GM12878 (cell line): Measurements from ENCODE around the gene RPRD1A. TPM values are rescaled to one million over a fixed set of nuclear protein-coding genes. Genes with fewer than 3 reads are reported as not detected.

Source experiments
- ATAC-seq: fragments of 200-7000 bp; cut with Tn5 transposase; 3 replicates; pipeline ENCODE4 v1.9.1; 2020; ENCODE audit warnings: mild to moderate bottlenecking, moderate library complexity
- BruUV-seq: library from RNA; stranded (reverse); fragments of 400-500 nt; replicated peaks from 2 replicates; lab custom pipeline; 2021; lab: Mats Ljungman, UMichigan
- CTCF ChIA-PET: fragments of 300-600 bp; sonication (Branson Sonifier 250); formaldehyde crosslinking; extraction: SDS; loops from one replicate; lab custom pipeline; 2021; ENCODE audit warnings: inconsistent platforms; lab: Yijun Ruan, JAX
- POLR2A ChIA-PET: fragments of 350-600 bp; formaldehyde crosslinking; extraction: SDS; loops from one replicate; lab custom pipeline; 2021; ENCODE audit warnings: inconsistent platforms; lab: Charles Lee
- RAD21 ChIA-PET: fragments of 300-600 bp; sonication (Branson Sonifier 250); formaldehyde crosslinking; loops from one replicate; lab custom pipeline; 2023; ENCODE audit warnings: antibody characterized with exemption; ENCODE audit not compliant: unreplicated experiment; lab: Charles Lee
- SMC1A ChIA-PET: fragments of 300-600 bp; sonication (Branson Sonifier 250); formaldehyde crosslinking; loops from one replicate; lab custom pipeline; 2023; ENCODE audit not compliant: unreplicated experiment, uncharacterized antibody; lab: Charles Lee
- DNase-seq: peaks from one replicate; pipeline ENCODE4 v3.0.0-alpha.2; 2011; ENCODE audit warnings: low read depth, low spot score
- FAIRE-seq: peaks from 3 replicates; lab custom pipeline; 2011; peaks lifted over from hg19 to GRCh38; lab: Jason Lieb, UNC
- H2AFZ ChIP-seq: 2 replicates; pipeline ENCODE4 v1.6.0; 2011; ENCODE audit warnings: low read depth, low read length, control low read depth; ENCODE audit not compliant: control insufficient read depth
- H3K27ac ChIP-seq: 2 replicates; pipeline ENCODE4 v1.5.1; 2011; ENCODE audit warnings: control low read depth; ENCODE audit not compliant: control insufficient read depth, insufficient read depth
- H3K27me3 ChIP-seq, 2 experiments: replicated peaks in 1 of 2; 2 replicates each; pipeline versions ENCODE4 v1.6.0 to v1.6.1; 2011; ENCODE audit warnings: low read length in 1 of 2; ENCODE audit not compliant: control insufficient read depth in 2 of 2, insufficient read depth in 2 of 2
- H3K36me3 ChIP-seq, 2 experiments: 2 replicates each; pipeline ENCODE4 v1.5.1; 2011; ENCODE audit warnings: low read length in 1 of 2; ENCODE audit not compliant: control insufficient read depth in 2 of 2, insufficient read depth in 2 of 2
- H3K4me1 ChIP-seq: 2 replicates; pipeline ENCODE4 v1.6.1; 2011; ENCODE audit warnings: mild to moderate bottlenecking, low read length, moderate library complexity, mixed read lengths; ENCODE audit not compliant: control insufficient read depth, insufficient read depth
- H3K4me2 ChIP-seq: 2 replicates; pipeline ENCODE4 v1.6.0; 2011; ENCODE audit warnings: control low read depth; ENCODE audit not compliant: control insufficient read depth, insufficient read depth
- H3K4me3 ChIP-seq: fragments of 200-600 bp; sonication (generic); 2 replicates; pipeline ENCODE4 v1.5.1; 2016
- H3K79me2 ChIP-seq: 2 replicates; pipeline ENCODE4 v1.6.0; 2011; ENCODE audit warnings: low read length; ENCODE audit not compliant: control insufficient read depth, insufficient read depth
- H3K9ac ChIP-seq: 2 replicates; pipeline ENCODE4 v1.8.0; 2011; ENCODE audit warnings: low read length, control low read depth, mixed read lengths; ENCODE audit not compliant: control insufficient read depth, insufficient read depth
- H3K9me3 ChIP-seq: replicated peaks from 3 replicates; pipeline ENCODE4 v1.5.1; 2011; ENCODE audit warnings: mild to moderate bottlenecking, low read length; ENCODE audit not compliant: control insufficient read depth, insufficient read depth
- H4K20me1 ChIP-seq: 2 replicates; pipeline ENCODE4 v1.6.0; 2011; ENCODE audit not compliant: control insufficient read depth, insufficient read depth
- IKZF2 ChIP-seq, 2 experiments: fragments of 450-650 bp; IDR thresholded peaks; 2 replicates each; pipeline ENCODE4 v1.6.1; 2017; ENCODE audit warnings: mild to moderate bottlenecking in 2 of 2, moderate library complexity in 2 of 2
- MXI1 ChIP-seq: fragments of 150-350 bp; IDR thresholded peaks from 2 replicates; pipeline ENCODE4 v1.6.1; 2011; ENCODE audit warnings: low read depth, mild to moderate bottlenecking, inconsistent platforms, low read length, improper control_type of control experiment
- NFIC ChIP-seq: IDR thresholded peaks from 2 replicates; pipeline ENCODE4 v1.6.1; 2012; ENCODE audit warnings: low read depth, mild to moderate bottlenecking, inconsistent platforms, low read length, moderate library complexity
- NFYB ChIP-seq: IDR thresholded peaks from 2 replicates; pipeline ENCODE4 v1.6.1; 2011; ENCODE audit warnings: low read depth, mild to moderate bottlenecking, low read length, improper control_type of control experiment, moderate library complexity; ENCODE audit not compliant: insufficient read depth
- RAD51 ChIP-seq: fragments of 450-650 bp; IDR thresholded peaks from 2 replicates; pipeline ENCODE4 v1.6.1; 2016; ENCODE audit warnings: moderate library complexity, mild to moderate bottlenecking, inconsistent platforms
- RCOR1 ChIP-seq: conservative IDR thresholded peaks from 2 replicates; pipeline ENCODE4 v1.6.1; 2012; ENCODE audit warnings: low read depth, low read length, improper control_type of control experiment
- SMAD5 ChIP-seq: IDR thresholded peaks from 2 replicates; pipeline ENCODE4 v1.6.1; 2016; ENCODE audit warnings: antibody characterized with exemption, low read depth
- SUZ12 ChIP-seq: fragments of 200-600 bp; sonication (generic); IDR thresholded peaks from one replicate; pipeline ENCODE4 v1.6.1; 2018; ENCODE audit warnings: antibody characterized with exemption, mild to moderate bottlenecking; ENCODE audit not compliant: unreplicated experiment
- ZNF217 ChIP-seq: fragments of 450-650 bp; IDR thresholded peaks from 2 replicates; pipeline ENCODE4 v1.6.1; 2017; ENCODE audit warnings: antibody characterized with exemption, mild to moderate bottlenecking
- ZNF274 ChIP-seq: IDR thresholded peaks from one replicate; pipeline ENCODE4 v1.8.0; 2011; ENCODE audit not compliant: insufficient read length, insufficient read depth
- ZNF622 ChIP-seq: fragments of 450-650 bp; IDR thresholded peaks from 2 replicates; pipeline ENCODE4 v1.6.1; 2017; ENCODE audit warnings: mild to moderate bottlenecking, inconsistent platforms
- ZZZ3 ChIP-seq: IDR thresholded peaks from 2 replicates; pipeline ENCODE4 v1.6.1; 2011; ENCODE audit warnings: low read depth; ENCODE audit not compliant: control insufficient read depth, insufficient read length
- in situ Hi-C: fragments of 300-500 bp; cut with MboI; formaldehyde crosslinking; loops from 9 replicates; pipeline ENCODE4 v1.14.3; 2018; ENCODE audit warnings: mixed read lengths
- intact Hi-C: fragments of 100-400 bp; cut with micrococcal nuclease; formaldehyde crosslinking; loops from one replicate; pipeline ENCODE4 v1.14.2; 2022; ENCODE audit not compliant: unreplicated experiment
- polyA plus RNA-seq, 11 experiments: library from polyadenylated mRNA; depleted of rRNA in 4 of 11; unstranded in 6 of 11; stranded (reverse) in 5 of 11; fragments of >200 nt; fragmentation: Nextera tagmentation in 4 of 11; fragmentation: Illumina TruSeq in 1 of 11; extraction: Ambion mirVana in 4 of 11; extraction: Trizol in 1 of 11; gene quantifications; 1 replicate in 1 of 11; 2 replicates in 10 of 11; pipeline versions ENCODE4 v1.2.1 to v1.2.3, GENCODE V29; 2011 to 2016; ENCODE audit warnings: inconsistent platforms in 2 of 11, missing spikeins in 2 of 11, low read depth in 1 of 11
- total RNA-seq, 4 experiments: library from RNA; depleted of rRNA in 3 of 4; stranded (reverse); fragments of >200 nt in 3 of 4; fragmentation: Illumina TruSeq in 1 of 4; extraction: Trizol in 1 of 4; gene quantifications; 2 replicates each; pipeline versions ENCODE4 v1.2.1 to v1.2.3, GENCODE V29; 2013 to 2021
- TF ChIP-seq, protein P1 (sequence below), 3 experiments: IDR thresholded peaks in 2 of 3; conservative IDR thresholded peaks in 1 of 3; 2 replicates each; pipeline ENCODE4 v1.5.1; 2011; ENCODE audit warnings: low read depth in 3 of 3, low read length in 3 of 3, mild to moderate bottlenecking in 3 of 3, control low read depth in 2 of 3, moderate library complexity in 2 of 3, inconsistent platforms in 1 of 3, mixed read lengths in 1 of 3; ENCODE audit not compliant: control insufficient read depth in 2 of 3, insufficient read depth in 1 of 3; ENCODE audit errors: extremely low read depth in 1 of 3
- TF ChIP-seq, protein P2 (sequence below): IDR thresholded peaks from 2 replicates; pipeline ENCODE4 v1.6.1; 2012; ENCODE audit warnings: low read depth, low read length, improper control_type of control experiment
- TF ChIP-seq, protein P3 (sequence below): fragments of 450-650 bp; IDR thresholded peaks from 2 replicates; pipeline ENCODE4 v1.6.1; 2016; ENCODE audit warnings: mild to moderate bottlenecking
- TF ChIP-seq, protein P4 (sequence below): fragments of 450-650 bp; IDR thresholded peaks from 2 replicates; pipeline ENCODE4 v1.6.1; 2014; ENCODE audit warnings: mild to moderate bottlenecking
- TF ChIP-seq, protein P5 (sequence below): fragments of 450-650 bp; IDR thresholded peaks from 2 replicates; pipeline ENCODE4 v1.6.1; 2018; ENCODE audit warnings: mild to moderate bottlenecking, low read depth, moderate library complexity; ENCODE audit not compliant: partially characterized antibody

RPRD1A gene
- total and polyA plus RNA-seq, 10 of the 15 experiments (the other 5 are each of a cell fraction or from before 2014, with no cell fraction given): 16.2 to 66.2 (median 36.2) TPM

DNA sequence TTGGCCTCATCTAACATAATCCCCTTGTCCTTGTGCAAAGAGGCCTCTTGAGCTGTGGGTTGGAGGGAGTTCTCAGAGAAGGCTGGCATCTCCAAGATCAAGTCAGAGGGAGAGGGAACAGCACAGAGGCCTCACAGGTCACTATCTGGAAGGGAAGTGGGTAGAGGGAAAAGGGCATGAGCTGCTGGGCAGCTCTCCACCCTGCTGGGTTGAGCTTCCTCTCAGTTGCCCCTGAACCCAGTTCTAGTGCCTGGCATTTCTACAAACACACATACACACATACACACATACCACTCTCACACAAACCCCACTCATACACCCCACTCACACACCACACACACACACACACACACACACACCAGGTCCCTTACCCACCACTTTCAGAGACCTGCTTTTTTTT, 125.2 kb downstream of the RPRD1A start:
- H3K9ac ChIP-seq: no peak overlapping the region
- no peak overlapping the region for H3K27ac ChIP-seq
- ChIA-PET CTCF (interaction anchor here (1.4 to 2.0 kb wide), 3 partner anchors 10 to 556 kb away, joined by 3 to 9 read pairs (median 7); no protein-coding TSS in a partner anchor), POLR2A (no interaction called here), SMC1A (interaction anchor here (1.2 to 1.8 kb wide), 2 partner anchors 8 to 186 kb away, joined by 5 to 6 read pairs; no protein-coding TSS in a partner anchor), RAD21 (interaction anchor here (1.5 kb wide), 1 partner anchor 9 kb away, joined by 3 read pairs; no protein-coding TSS in a partner anchor)
- no peaks in the 10 kb centered on the region for H3K4me1 ChIP-seq
- FAIRE-seq (no peak), ATAC-seq (no peak), DNase-seq (no peak)
- H4K20me1 ChIP-seq: no peaks in the 10 kb centered on the region
- no peaks in the 10 kb centered on the region for H3K79me2 ChIP-seq
- no TSS peak for BruUV-seq
- H3K4me2 ChIP-seq: no peak overlapping the region
- H3K27me3 ChIP-seq: peaks cover 0 to 1% of the 10 kb centered on the region in 2 experiments; a peak in 2 of 4 replicates
- intact Hi-C loops: no loop called here
- in situ Hi-C loops: no loop called here
- no peaks in the 10 kb centered on the region for H3K36me3 ChIP-seq
- no peak overlapping the region for H2AFZ ChIP-seq
- no peaks in the 10 kb centered on the region for H3K9me3 ChIP-seq
- no peak overlapping the region for H3K4me3 ChIP-seq
- no peak for TF ChIP-seq MXI1
- TF ChIP-seq SUZ12: no peak
- TF ChIP-seq NFIC: no peak
- TF ChIP-seq, protein P1, sequence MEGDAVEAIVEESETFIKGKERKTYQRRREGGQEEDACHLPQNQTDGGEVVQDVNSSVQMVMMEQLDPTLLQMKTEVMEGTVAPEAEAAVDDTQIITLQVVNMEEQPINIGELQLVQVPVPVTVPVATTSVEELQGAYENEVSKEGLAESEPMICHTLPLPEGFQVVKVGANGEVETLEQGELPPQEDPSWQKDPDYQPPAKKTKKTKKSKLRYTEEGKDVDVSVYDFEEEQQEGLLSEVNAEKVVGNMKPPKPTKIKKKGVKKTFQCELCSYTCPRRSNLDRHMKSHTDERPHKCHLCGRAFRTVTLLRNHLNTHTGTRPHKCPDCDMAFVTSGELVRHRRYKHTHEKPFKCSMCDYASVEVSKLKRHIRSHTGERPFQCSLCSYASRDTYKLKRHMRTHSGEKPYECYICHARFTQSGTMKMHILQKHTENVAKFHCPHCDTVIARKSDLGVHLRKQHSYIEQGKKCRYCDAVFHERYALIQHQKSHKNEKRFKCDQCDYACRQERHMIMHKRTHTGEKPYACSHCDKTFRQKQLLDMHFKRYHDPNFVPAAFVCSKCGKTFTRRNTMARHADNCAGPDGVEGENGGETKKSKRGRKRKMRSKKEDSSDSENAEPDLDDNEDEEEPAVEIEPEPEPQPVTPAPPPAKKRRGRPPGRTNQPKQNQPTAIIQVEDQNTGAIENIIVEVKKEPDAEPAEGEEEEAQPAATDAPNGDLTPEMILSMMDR (IDR thresholded peaks at IDR 0.05 in 2 of 3, conservative IDR thresholded peaks at IDR 0.05 in 1 of 3; ENCODE audit: control insufficient read depth in 2 of 3, extremely low read depth in 1 of 3, insufficient read depth in 1 of 3, low read depth in 3 of 3, low read length in 3 of 3): no peak
- no peak for TF ChIP-seq RCOR1
- TF ChIP-seq IKZF2 (IDR thresholded peaks at IDR 0.05): no peak
- TF ChIP-seq RAD51: no peak
- TF ChIP-seq NFYB: no peak
- TF ChIP-seq, protein P2, sequence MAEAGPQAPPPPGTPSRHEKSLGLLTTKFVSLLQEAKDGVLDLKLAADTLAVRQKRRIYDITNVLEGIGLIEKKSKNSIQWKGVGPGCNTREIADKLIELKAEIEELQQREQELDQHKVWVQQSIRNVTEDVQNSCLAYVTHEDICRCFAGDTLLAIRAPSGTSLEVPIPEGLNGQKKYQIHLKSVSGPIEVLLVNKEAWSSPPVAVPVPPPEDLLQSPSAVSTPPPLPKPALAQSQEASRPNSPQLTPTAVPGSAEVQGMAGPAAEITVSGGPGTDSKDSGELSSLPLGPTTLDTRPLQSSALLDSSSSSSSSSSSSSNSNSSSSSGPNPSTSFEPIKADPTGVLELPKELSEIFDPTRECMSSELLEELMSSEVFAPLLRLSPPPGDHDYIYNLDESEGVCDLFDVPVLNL: no peak
- TF ChIP-seq, protein P3, sequence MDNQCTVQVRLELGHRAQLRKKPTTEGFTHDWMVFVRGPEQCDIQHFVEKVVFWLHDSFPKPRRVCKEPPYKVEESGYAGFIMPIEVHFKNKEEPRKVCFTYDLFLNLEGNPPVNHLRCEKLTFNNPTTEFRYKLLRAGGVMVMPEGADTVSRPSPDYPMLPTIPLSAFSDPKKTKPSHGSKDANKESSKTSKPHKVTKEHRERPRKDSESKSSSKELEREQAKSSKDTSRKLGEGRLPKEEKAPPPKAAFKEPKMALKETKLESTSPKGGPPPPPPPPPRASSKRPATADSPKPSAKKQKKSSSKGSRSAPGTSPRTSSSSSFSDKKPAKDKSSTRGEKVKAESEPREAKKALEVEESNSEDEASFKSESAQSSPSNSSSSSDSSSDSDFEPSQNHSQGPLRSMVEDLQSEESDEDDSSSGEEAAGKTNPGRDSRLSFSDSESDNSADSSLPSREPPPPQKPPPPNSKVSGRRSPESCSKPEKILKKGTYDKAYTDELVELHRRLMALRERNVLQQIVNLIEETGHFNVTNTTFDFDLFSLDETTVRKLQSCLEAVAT: no peak
- TF ChIP-seq, protein P4, sequence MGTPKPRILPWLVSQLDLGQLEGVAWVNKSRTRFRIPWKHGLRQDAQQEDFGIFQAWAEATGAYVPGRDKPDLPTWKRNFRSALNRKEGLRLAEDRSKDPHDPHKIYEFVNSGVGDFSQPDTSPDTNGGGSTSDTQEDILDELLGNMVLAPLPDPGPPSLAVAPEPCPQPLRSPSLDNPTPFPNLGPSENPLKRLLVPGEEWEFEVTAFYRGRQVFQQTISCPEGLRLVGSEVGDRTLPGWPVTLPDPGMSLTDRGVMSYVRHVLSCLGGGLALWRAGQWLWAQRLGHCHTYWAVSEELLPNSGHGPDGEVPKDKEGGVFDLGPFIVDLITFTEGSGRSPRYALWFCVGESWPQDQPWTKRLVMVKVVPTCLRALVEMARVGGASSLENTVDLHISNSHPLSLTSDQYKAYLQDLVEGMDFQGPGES: no peak
- no peak for TF ChIP-seq SMAD5
- no peak for TF ChIP-seq ZNF622
- no peak for TF ChIP-seq ZNF274
- no peak for TF ChIP-seq ZNF217
- TF ChIP-seq ZZZ3: no peak
- TF ChIP-seq, protein P5, sequence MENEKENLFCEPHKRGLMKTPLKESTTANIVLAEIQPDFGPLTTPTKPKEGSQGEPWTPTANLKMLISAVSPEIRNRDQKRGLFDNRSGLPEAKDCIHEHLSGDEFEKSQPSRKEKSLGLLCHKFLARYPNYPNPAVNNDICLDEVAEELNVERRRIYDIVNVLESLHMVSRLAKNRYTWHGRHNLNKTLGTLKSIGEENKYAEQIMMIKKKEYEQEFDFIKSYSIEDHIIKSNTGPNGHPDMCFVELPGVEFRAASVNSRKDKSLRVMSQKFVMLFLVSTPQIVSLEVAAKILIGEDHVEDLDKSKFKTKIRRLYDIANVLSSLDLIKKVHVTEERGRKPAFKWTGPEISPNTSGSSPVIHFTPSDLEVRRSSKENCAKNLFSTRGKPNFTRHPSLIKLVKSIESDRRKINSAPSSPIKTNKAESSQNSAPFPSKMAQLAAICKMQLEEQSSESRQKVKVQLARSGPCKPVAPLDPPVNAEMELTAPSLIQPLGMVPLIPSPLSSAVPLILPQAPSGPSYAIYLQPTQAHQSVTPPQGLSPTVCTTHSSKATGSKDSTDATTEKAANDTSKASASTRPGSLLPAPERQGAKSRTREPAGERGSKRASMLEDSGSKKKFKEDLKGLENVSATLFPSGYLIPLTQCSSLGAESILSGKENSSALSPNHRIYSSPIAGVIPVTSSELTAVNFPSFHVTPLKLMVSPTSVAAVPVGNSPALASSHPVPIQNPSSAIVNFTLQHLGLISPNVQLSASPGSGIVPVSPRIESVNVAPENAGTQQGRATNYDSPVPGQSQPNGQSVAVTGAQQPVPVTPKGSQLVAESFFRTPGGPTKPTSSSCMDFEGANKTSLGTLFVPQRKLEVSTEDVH: no peak
